Activated CD4-positive, alpha-beta T cell treated with anti-CD3 and anti-CD28 coated beads, Interleukin-2, amount 50 U/mL, for 24 hours (primary cell): Measurements from ENCODE around the gene PRR23B.
"Not testable (repeated sequence)": the region's sequence is repeated elsewhere in the genome, so short reads cannot be mapped to it uniquely, and the experiment has no call there.

Experiments
- DNase-seq, 2 donors: peaks; one replicate each; pipeline ENCODE4 v3.0.0-alpha.2; 2020; ENCODE audit warnings: low read depth in 1 of 2, low spot score in 1 of 2

The PRR23B gene

GRCh38 chr3:139020868-139021234, at the start of gene PRR23B:
TSS of gene PRR23B (minus strand) at chr3:139020926. CDS start at chr3:139020661, 265 bp downstream.
- DNase-seq = no peak

- DNase-seq = no peak
Measured at GRCh38 chr3:139062918-139063317, 42.2 kb upstream of the PRR23B start.

DNA sequence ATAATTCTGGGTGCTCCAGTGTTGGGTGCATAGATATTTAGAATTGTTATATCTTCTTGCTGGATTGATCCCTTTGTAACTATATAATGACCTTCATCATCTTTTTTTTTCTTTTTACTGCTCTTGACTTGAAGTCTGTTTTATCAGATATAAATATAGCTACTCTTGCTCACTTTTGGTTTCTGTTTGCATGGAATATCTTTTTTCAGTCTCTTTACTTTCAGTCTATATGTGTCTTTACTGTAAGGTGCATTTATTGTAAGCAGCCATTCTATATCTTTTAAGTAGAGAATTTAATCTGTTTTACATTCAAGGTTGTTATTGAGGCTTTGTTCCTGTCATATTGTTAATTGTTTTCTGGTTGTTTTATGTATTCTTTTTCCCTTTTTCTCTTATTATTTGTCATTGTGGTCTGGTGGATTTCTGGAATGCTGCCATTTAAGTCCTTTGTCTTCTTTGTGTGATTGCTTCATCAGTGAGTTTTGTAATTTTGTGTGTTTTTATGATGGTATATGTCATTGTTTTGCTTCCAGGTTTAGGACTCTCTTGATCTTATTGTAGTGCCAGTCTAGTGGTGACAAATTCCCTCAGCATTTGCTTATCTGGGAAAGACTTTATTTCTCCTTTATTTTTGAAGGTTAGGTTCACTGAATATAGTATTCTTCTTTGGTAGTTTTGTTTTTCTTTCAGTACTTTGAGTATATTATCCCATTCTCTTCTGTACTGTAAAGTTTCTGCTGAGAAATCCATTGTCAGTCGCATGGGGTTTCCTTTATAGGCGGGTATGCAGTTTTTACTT, 32.3 kb upstream of the PRR23B start:
- no peak for DNase-seq

GRCh38 chr3:139044366-139045210, 23.9 kb upstream of the PRR23B start, which contains the start of gene PRR23C:
TSS of gene PRR23C (minus strand) at chr3:139044892. CDS start at chr3:139044620, 272 bp downstream.
- no peak for DNase-seq

- no peak for DNase-seq
Measured at GRCh38 chr3:139043554-139044365, 23.0 kb upstream of the PRR23B start.

- no peak for DNase-seq
Measured at GRCh38 chr3:139037478-139037877, 16.8 kb upstream of the PRR23B start.

GRCh38 chr3:139032326-139033002, 11.7 kb upstream of the PRR23B start:
- DNase-seq = no peak

- not testable (repeated sequence) for DNase-seq
Measured at GRCh38 chr3:139030576-139030975, 9.8 kb upstream of the PRR23B start.

GRCh38 chr3:139024968-139025367, 4.2 kb upstream of the PRR23B start:
- no peak for DNase-seq

- no peak for DNase-seq
Measured at GRCh38 chr3:139020036-139020867, 474 bp downstream of the PRR23B start.

- DNase-seq = no peak
Measured at GRCh38 chr3:139016430-139017048, 4.2 kb downstream of the PRR23B start.

DNA sequence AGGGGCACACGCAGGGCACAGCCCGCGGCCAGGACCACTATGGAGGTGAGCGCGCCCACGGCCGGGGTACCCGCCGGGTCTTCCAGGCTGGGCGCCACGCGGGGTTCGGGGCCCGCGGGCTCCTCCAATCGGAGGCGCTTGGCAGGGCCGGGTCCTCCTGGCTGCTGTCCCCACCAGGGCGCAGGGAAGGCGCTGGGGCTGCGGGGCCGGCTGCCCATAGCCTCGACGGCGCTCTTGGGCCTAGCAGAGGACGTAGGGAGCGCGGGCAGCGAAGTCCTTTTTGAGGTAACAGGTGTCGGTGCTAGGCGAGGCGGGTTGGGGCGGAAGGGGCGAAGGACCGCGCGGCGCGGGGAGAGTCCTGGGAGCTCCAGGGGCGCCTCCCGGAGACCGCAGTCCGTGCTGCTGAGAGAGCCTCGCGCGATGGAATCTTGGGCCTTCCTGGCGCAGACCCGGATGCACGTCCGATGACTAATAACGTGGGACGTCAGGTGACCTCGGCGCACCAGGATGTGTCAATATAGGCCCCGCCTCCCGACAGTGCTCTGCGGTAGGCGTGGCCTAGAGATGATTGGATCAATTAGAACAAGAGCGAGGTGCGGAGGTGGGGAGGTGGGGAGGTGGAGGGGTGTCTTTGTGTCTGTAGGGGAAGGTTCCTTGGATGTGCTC, 14.5 kb downstream of the PRR23B start, which contains the start of gene PRR23A:
TSS of gene PRR23A (minus strand) at position 218 of the 666 bp plus-strand sequence. CDS start at position 218, 0 bp downstream.
- no peak for DNase-seq

DNA sequence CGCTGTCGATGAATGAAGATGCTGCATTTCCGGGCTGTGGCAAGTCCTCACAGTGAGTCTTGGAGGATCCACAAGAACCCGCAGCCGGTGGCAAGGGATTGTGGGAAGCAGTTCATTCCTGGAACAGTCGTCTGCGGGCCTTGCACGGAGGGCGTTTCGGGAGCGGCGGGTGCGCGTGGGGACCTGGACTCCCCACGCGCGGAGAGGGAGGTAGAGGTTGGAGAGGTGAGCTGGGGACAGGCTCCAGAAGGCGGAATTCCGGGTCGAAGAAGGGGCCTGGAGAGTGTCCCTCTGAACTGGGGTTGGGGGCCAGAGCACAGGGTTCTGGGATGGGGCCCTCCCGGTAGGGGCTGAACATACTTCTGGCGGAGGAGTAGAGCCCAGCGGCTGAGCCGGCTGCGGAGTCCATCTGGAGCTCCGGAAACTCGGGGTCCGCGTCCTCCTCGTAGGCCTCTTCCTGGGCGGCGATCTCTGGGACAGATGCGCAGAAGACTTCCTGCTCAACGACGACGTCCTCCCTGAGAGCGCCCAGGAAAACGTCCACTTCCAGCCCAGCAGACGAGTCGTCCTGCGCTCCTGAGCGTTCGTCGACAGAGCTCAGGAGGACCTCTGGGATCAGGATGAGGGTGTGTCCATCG, 15.3 kb downstream of the PRR23B start:
- no peak for DNase-seq

GRCh38 chr3:138995706-138996105, 25.0 kb downstream of the PRR23B start:
- DNase-seq = no peak

DNA sequence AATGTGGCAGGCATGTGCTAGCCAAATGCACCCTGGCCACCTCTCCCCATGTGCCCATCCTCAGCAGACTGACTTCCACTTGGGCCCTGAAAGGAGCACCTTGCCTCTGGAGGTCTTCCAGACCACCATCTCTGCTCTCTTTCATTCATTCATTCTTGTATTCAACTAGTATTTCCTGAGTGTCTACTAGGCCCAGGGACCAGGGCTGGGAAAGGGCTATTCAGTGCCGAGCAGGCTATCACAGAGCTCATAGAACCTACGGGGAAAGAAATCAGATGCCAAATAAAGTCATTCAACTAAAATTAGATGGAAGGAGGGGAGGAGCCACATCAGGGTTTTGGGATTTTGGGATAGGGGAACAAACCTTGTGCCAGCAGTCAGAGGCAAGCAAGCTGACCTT, 33.5 kb downstream of the PRR23B start:
- DNase-seq = no peak

- no peak for DNase-seq
Measured at GRCh38 chr3:138985932-138986331, 34.8 kb downstream of the PRR23B start.

DNA sequence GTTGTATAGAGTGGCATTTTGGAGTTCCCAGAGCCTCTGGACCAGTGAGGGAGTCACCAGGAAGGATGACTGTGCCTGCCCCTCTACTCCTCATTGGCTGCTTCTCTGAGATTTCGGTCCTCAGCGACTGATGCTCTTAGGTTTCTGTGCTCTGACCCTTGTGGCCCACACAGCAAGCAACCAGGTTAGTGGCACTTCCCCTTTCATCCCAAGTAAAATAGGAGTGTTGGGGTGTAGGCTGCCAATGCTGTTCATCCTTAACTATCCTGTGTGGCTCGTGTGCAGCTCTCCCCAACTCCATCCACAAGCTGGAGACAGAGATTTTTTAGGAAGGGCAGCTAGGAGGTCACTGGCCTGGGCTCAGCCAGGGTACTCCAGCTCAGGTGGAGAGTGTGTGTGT, 35.9 kb downstream of the PRR23B start:
- DNase-seq = no peak

- no peak for DNase-seq
Measured at GRCh38 chr3:138976047-138976446, 44.7 kb downstream of the PRR23B start.
